Rectal smooth muscle tissue (tissue), 1 donor: ENCODE measurements around the gene FCN3.
A peak's percentile ranks its signal among the peaks of the same experiment; 100 is the strongest.

Experiments
- H3K27ac ChIP-seq: one replicate; pipeline ENCODE4 v1.7.0; 2013; ENCODE audit warnings: low read depth, low read length, inconsistent platforms
- H3K27me3 ChIP-seq: one replicate; pipeline ENCODE4 v1.7.0; 2013; ENCODE audit warnings: low read length; ENCODE audit not compliant: control insufficient read depth, insufficient read depth
- H3K36me3 ChIP-seq: one replicate; pipeline ENCODE4 v1.7.0; 2013; ENCODE audit warnings: low read length; ENCODE audit not compliant: control insufficient read depth, insufficient read depth
- H3K4me1 ChIP-seq: one replicate; pipeline ENCODE4 v1.7.0; 2013; ENCODE audit warnings: low read length; ENCODE audit not compliant: control insufficient read depth, insufficient read depth
- H3K4me3 ChIP-seq: one replicate; pipeline ENCODE4 v1.7.0; 2013; ENCODE audit warnings: low read length
- H3K9ac ChIP-seq: one replicate; pipeline ENCODE4 v1.7.0; 2013; ENCODE audit warnings: low read length

Gene FCN3

DNA sequence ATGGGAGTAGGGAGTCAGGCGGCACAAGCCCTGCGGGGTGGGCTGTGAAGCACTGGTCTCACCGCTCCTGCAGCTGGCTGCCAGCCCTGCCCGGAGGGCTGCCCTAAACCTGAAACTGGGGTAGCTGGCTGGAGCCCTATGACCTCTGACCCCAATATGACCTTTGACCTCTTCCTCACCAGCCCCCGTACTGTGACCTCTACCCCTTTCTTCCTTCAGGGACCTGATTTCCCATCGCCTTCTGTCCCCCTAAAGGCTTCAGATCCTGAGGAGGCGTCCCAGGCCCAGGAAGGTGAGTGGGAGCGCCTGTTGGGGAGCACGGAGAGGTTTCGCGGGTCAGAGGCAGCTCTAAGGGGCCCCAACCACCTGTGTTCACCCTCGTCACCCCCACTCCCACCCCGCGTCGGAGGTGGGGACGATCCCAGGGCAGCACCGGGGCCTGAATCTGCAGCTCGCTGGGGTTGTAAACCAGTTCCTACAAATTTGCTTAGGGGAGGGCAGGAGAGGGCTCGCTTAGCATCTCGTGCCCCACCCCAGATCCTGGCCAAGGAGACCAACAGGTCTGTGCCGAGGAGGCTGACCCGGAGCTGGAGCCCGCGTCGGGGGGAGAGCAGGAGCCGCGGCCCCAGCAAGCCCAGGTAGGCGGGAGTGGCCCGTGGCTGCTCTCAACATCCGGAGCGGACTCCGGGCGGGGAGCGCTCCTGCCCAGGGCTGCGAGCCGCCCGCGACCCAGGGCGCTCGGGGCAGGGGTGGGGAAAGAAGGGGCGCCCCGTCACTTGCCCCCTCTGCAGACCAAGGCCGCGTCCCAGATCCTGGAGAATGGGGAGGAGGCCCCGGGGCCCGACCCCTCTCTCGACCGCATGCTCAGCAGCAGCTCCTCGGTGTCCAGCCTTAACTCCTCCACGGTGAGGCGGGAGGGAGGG lies 25.5 kb downstream of the FCN3 start:
- Histone ChIP-seq H3K9ac (no peak overlapping the region), H3K4me1 (peaks cover 7% of the 10 kb centered on the region), H3K27me3 (no peaks in the 10 kb centered on the region), H3K27ac (no peak overlapping the region), H3K4me3 (peak overlapping the region; percentile 54), H3K36me3 (no peaks in the 10 kb centered on the region)

- H3K27ac ChIP-seq = no peak overlapping the region
- H3K27me3 ChIP-seq = no peaks in the 10 kb centered on the region
- no peaks in the 10 kb centered on the region for H3K36me3 ChIP-seq
- no peak overlapping the region for H3K4me3 ChIP-seq
- peaks cover 7% of the 10 kb centered on the region for H3K4me1 ChIP-seq
- H3K9ac ChIP-seq = no peak overlapping the region
Observed at GRCh38 chr1:27346991-27347624, 27.5 kb downstream of the FCN3 start.

- Histone ChIP-seq H3K9ac (no peak overlapping the region), H3K4me3 (no peak overlapping the region), H3K27me3 (no peaks in the 10 kb centered on the region), H3K4me1 (peaks cover 7% of the 10 kb centered on the region), H3K36me3 (no peaks in the 10 kb centered on the region), H3K27ac (no peak overlapping the region)
Observed at GRCh38 chr1:27346357-27346756, 28.3 kb downstream of the FCN3 start.

GRCh38 chr1:27345272-27345671 lies 29.4 kb downstream of the FCN3 start:
- Histone ChIP-seq H3K36me3 (no peaks in the 10 kb centered on the region), H3K27me3 (no peaks in the 10 kb centered on the region), H3K4me1 (peaks cover 3% of the 10 kb centered on the region), H3K9ac (no peak overlapping the region), H3K27ac (no peak overlapping the region), H3K4me3 (no peak overlapping the region)

GRCh38 chr1:27343639-27344025 lies 31.0 kb downstream of the FCN3 start:
- Histone ChIP-seq H3K4me3 (peak overlapping the region; percentile 6), H3K36me3 (no peaks in the 10 kb centered on the region), H3K4me1 (no peaks in the 10 kb centered on the region), H3K9ac (no peak overlapping the region), H3K27me3 (no peaks in the 10 kb centered on the region), H3K27ac (no peak overlapping the region)

DNA sequence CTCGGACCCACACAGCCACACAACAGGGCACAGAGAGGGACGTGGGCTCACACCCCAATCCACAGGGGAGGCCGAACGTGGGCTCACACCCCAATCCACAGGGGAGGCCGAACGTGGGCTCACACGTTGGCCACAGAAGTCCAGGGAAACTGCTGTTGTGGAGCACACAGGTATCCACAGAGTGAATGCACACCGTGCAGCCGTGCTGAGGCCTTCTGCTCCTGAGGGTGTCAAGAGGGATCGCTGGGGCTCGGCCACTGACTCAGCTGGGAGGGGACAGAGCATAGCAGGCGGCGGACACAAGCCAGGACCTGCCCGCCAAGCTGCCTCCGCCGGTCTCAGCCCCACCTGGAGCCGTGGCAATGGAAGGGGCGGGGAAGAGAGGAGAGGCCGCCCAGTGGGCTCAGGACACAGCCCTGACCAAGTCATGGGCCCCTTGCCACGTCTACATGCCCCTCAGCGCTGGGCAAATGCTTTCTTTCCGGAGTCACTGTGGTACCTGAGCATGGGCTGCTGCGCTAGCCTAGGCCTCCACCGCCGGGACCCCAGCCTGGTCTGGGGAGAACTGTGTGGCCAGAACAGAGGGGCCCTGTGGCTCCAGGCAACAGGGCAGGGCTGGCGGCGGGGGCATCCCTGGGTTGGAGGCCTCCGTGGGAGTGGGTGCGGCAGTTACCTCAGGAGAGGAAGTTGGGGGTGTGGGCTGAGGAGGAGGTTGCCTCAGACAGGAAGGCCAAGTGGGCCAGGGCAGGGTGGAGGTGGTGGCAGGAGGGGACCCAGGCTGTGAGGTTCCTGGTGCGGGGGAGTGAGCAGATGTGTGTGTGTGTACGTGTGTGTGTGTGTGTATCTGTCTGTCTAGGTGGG lies 31.6 kb downstream of the FCN3 start:
- H3K4me3 ChIP-seq = peak overlapping the region; percentile 70
- H3K27me3 ChIP-seq = no peaks in the 10 kb centered on the region
- H3K27ac ChIP-seq = no peak overlapping the region
- H3K9ac ChIP-seq = peak overlapping the region; percentile 43
- no peaks in the 10 kb centered on the region for H3K4me1 ChIP-seq
- H3K36me3 ChIP-seq = no peaks in the 10 kb centered on the region

GRCh38 chr1:27342391-27342777 lies 32.2 kb downstream of the FCN3 start:
- Histone ChIP-seq H3K27ac (no peak overlapping the region), H3K9ac (peak overlapping the region; percentile 70), H3K4me1 (no peaks in the 10 kb centered on the region)

DNA sequence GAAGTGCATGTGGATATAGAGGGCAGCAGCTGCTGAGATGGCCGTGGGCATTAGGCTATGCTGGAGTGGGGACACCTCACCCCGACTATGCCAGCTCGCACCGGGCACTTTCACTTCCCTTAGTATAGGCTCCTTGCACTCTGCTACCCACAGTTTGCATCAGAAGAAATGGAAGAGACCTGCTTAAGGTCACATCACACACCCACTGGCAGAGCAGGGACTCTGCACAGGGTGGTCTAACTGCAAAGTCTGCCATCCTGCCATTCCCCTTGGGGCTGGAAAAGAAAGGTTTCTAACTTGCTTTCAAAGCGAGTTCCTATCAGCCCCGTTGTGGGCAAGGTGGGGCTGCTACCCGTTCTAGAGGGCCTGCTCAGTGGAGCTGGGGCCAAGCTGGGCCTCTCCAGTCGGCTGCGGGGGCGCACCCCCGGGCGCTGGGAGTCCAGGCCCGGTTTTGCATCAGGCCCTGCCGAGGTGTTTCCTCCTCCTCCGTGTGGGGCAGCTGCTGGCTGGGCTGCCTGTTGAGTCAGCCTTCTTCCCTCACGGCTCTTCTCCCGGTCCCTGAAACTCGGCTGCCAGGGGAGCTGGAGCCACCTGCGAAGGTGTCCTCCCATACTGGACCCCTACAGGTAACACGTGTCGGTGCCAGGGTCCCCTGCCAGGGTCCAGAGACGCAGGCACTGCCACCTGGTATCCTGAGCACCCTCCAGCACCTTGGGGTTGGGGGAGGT lies 32.9 kb downstream of the FCN3 start, which contains the start of gene SYTL1:
SYTL1 (plus strand) TSS at position 498 of the 728 bp plus-strand sequence. CDS start 3,313 bp downstream, outside the sequence.
- H3K4me3 ChIP-seq = peak within 1 kb of the TSS; percentile 70
- H3K27ac ChIP-seq = no peak within 1 kb of the TSS
- no peaks in the 10 kb centered on the region for H3K27me3 ChIP-seq
- H3K36me3 ChIP-seq = no peaks in the 10 kb centered on the region
- peak within 1 kb of the TSS; percentile 70 for H3K9ac ChIP-seq
- H3K4me1 ChIP-seq = no peaks in the 10 kb centered on the region

More at GRCh38 chr1:27342391-27342777, 32.2 kb downstream of the FCN3 start:
- H3K4me3 ChIP-seq = peak overlapping the region; percentile 70
- no peaks in the 10 kb centered on the region for H3K27me3 ChIP-seq
- H3K36me3 ChIP-seq = no peaks in the 10 kb centered on the region

- no peak overlapping the region for H3K4me3 ChIP-seq
- H3K36me3 ChIP-seq = peaks cover 10% of the 10 kb centered on the region
- no peak overlapping the region for H3K27ac ChIP-seq
- H3K9ac ChIP-seq = no peak overlapping the region
- no peaks in the 10 kb centered on the region for H3K27me3 ChIP-seq
- no peaks in the 10 kb centered on the region for H3K4me1 ChIP-seq
Observed at GRCh38 chr1:27339213-27339612, 35.4 kb downstream of the FCN3 start.

DNA sequence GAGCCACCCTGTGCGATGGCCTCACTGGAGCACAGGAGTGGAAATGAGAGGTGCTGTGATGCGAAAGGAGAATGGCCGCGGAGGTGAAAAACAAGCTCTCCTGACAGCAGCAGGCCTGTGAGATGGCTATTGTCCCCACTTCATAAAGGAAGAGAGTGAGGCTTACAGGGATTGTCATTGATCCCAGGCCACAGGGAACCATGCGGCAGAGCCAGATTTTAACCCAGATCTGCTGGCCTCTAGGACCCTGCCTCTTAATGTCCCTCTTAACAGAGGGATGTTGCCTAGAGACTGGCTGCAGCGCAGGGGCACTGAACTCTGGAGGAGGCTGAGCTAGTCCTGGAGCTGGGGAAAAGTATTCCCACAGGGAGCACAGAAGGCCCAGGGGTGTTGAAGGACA lies 35.9 kb downstream of the FCN3 start:
- Histone ChIP-seq H3K27me3 (no peaks in the 10 kb centered on the region), H3K36me3 (peaks cover 14% of the 10 kb centered on the region), H3K9ac (no peak overlapping the region), H3K4me1 (no peaks in the 10 kb centered on the region), H3K27ac (no peak overlapping the region), H3K4me3 (no peak overlapping the region)

- H3K9ac ChIP-seq = no peak overlapping the region
- H3K27me3 ChIP-seq = no peaks in the 10 kb centered on the region
- peaks cover 20% of the 10 kb centered on the region for H3K36me3 ChIP-seq
- no peak overlapping the region for H3K27ac ChIP-seq
- no peaks in the 10 kb centered on the region for H3K4me1 ChIP-seq
- no peak overlapping the region for H3K4me3 ChIP-seq
Observed at GRCh38 chr1:27336756-27337155, 37.9 kb downstream of the FCN3 start.
